ENCODE results near the gene PCYT1A. TPM values are rescaled to one million over a fixed set of nuclear protein-coding genes. Genes with fewer than 3 reads are reported as not detected.
A peak's percentile ranks its signal among the peaks of the same experiment; 100 is the strongest.

The PCYT1A gene
- total and polyA plus RNA-seq, 10 of the 15 experiments (the other 5 are each of a cell fraction or from before 2014, with no cell fraction given) = 10.8 to 64.3 (median 48.6) TPM

- no peaks in the 10 kb centered on the region; a peak in 1 of 4 replicates for H3K36me3 ChIP-seq (ENCODE audit: control insufficient read depth in 2 of 2, insufficient read depth in 2 of 2, low read length in 1 of 2)
- H3K9ac ChIP-seq (ENCODE audit: control insufficient read depth, insufficient read depth, low read length) = no peak overlapping the region
- WGBS (ENCODE audit: insufficient coverage, insufficient replicate concordance, low lambda C conversion rate, missing lambda C conversion rate) = 66% methylated on average over 12 of the region's 12 CpGs
- ATAC-seq (peak; percentile 87), FAIRE-seq (peak; percentile 65), DNase-seq (ENCODE audit: low read depth, low spot score) (no peak)
- peaks cover 28% of the 10 kb centered on the region for H3K4me1 ChIP-seq (ENCODE audit: control insufficient read depth, insufficient read depth, low read length)
- no peaks in the 10 kb centered on the region for H3K79me2 ChIP-seq (ENCODE audit: control insufficient read depth, insufficient read depth, low read length)
- intact Hi-C loops (cut with micrococcal nuclease; ENCODE audit: unreplicated experiment) (no loop called here), in situ Hi-C loops (cut with MboI) (no loop called here)
- SMC1A ChIA-PET (ENCODE audit: uncharacterized antibody, unreplicated experiment) = interaction anchor here (2.1 kb wide), 1 partner anchor 13 kb away, joined by 9 read pairs; no protein-coding TSS in a partner anchor
- POLR2A ChIA-PET = no interaction called here
- H2AFZ ChIP-seq (ENCODE audit: control insufficient read depth, low read depth, low read length) = no peak overlapping the region
- CTCF ChIA-PET = interaction anchor here (0.6 to 1.2 kb wide), 3 partner anchors 11 to 338 kb away, joined by 3 read pairs; no protein-coding TSS in a partner anchor
- H3K9me3 ChIP-seq (replicated peaks; ENCODE audit: control insufficient read depth, insufficient read depth, low read length) = no peaks in the 10 kb centered on the region
- H3K27me3 ChIP-seq (replicated peaks in 1 of 2; ENCODE audit: control insufficient read depth in 2 of 2, insufficient read depth in 2 of 2, low read length in 1 of 2) = no peaks in the 10 kb centered on the region
- H4K20me1 ChIP-seq (ENCODE audit: control insufficient read depth, insufficient read depth) = no peaks in the 10 kb centered on the region
- no peak overlapping the region for H3K4me3 ChIP-seq
- RAD21 ChIA-PET (ENCODE audit: unreplicated experiment) = no interaction called here
- no TSS peak for BruUV-seq (replicated peaks)
- H3K27ac ChIP-seq (ENCODE audit: control insufficient read depth, insufficient read depth) = peak overlapping the region; percentile 21; the same call in 1 of the 2 replicates
- H3K4me2 ChIP-seq (ENCODE audit: control insufficient read depth, insufficient read depth) = peak overlapping the region; percentile 33; the same call in 1 of the 2 replicates
- TF ChIP-seq PAX5 (IDR thresholded peaks at IDR 0.05; ENCODE audit: borderline replicate concordance, low read depth, low read length) = no peak
- peak; percentile 86 for TF ChIP-seq EED (IDR thresholded peaks at IDR 0.05; ENCODE audit: low read depth)
- TF ChIP-seq IKZF1 (conservative IDR thresholded peaks at IDR 0.05) = peak; percentile 79
- peak; percentile 46; the same call in 1 of the 2 replicates for TF ChIP-seq IRF4 (IDR thresholded peaks at IDR 0.05; ENCODE audit: low read depth, low read length)
- TF ChIP-seq ETV6 (conservative IDR thresholded peaks at IDR 0.05 in 1 of 2, IDR thresholded peaks at IDR 0.05 in 1 of 2; ENCODE audit: borderline replicate concordance in 1 of 2, low read depth in 1 of 2) = peak in 1 of 2 experiments; percentile 27; a peak in 1 of 4 replicates
- TF ChIP-seq CREM (IDR thresholded peaks at IDR 0.05; ENCODE audit: low read depth) = 0 out of 2 replicates have a peak, but pooled peaks have one; percentile 15
- no peak for TF ChIP-seq ELK1 (IDR thresholded peaks at IDR 0.05; ENCODE audit: low read depth, low read length)
- 0 out of 2 replicates have a peak, but pooled peaks have one; percentile 21 for TF ChIP-seq YY1 (IDR thresholded peaks at IDR 0.05; ENCODE audit: low read depth, low read length)
- peak; percentile 67 for TF ChIP-seq RUNX3 (IDR thresholded peaks at IDR 0.05; ENCODE audit: low read length)
- TF ChIP-seq ZNF622 (IDR thresholded peaks at IDR 0.05) = no peak
- TF ChIP-seq, protein P1, sequence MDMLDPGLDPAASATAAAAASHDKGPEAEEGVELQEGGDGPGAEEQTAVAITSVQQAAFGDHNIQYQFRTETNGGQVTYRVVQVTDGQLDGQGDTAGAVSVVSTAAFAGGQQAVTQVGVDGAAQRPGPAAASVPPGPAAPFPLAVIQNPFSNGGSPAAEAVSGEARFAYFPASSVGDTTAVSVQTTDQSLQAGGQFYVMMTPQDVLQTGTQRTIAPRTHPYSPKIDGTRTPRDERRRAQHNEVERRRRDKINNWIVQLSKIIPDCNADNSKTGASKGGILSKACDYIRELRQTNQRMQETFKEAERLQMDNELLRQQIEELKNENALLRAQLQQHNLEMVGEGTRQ (IDR thresholded peaks at IDR 0.05; ENCODE audit: borderline replicate concordance, low read depth, low read length) = no peak
- 0 out of 2 replicates have a peak, but pooled peaks have one; percentile 23 for TF ChIP-seq BCL11A (IDR thresholded peaks at IDR 0.05; ENCODE audit: low read depth, low read length)
- TF ChIP-seq, protein P2, sequence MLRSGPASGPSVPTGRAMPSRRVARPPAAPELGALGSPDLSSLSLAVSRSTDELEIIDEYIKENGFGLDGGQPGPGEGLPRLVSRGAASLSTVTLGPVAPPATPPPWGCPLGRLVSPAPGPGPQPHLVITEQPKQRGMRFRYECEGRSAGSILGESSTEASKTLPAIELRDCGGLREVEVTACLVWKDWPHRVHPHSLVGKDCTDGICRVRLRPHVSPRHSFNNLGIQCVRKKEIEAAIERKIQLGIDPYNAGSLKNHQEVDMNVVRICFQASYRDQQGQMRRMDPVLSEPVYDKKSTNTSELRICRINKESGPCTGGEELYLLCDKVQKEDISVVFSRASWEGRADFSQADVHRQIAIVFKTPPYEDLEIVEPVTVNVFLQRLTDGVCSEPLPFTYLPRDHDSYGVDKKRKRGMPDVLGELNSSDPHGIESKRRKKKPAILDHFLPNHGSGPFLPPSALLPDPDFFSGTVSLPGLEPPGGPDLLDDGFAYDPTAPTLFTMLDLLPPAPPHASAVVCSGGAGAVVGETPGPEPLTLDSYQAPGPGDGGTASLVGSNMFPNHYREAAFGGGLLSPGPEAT (IDR thresholded peaks at IDR 0.05; ENCODE audit: low read depth) = peak; percentile 49; the same call in 1 of the 2 replicates
- TF ChIP-seq NFIC (IDR thresholded peaks at IDR 0.05; ENCODE audit: low read depth, low read length) = peak; percentile 59; the same call in 1 of the 2 replicates
- TF ChIP-seq ZBTB40 (IDR thresholded peaks at IDR 0.05; ENCODE audit: borderline replicate concordance) = no peak
- 0 out of 2 replicates have a peak, but pooled peaks have one; percentile 38 for TF ChIP-seq DPF2 (IDR thresholded peaks at IDR 0.05)
These were observed 55.2 kb downstream of the PCYT1A start for GRCh38 chr3:196232154-196232881.

Data from GM12878 (cell line).